IMR-90 (cell line): ENCODE results near the gene STON2. TPM values are rescaled to one million over a fixed set of nuclear protein-coding genes. Genes with fewer than 3 reads are reported as not detected.

ENCODE experiments used
- ATAC-seq: fragments of 200-7000 bp; cut with Tn5 transposase; 2 replicates; pipeline ENCODE4 v1.9.1; 2020; ENCODE audit warnings: low read depth, mild to moderate bottlenecking, moderate library complexity
- BruUV-seq: library from RNA; stranded (reverse); fragments of 400-500 nt; replicated peaks from 2 replicates; lab custom pipeline; 2021; lab: Mats Ljungman, UMichigan
- CTCF ChIA-PET: fragments of 300-600 bp; formaldehyde crosslinking; extraction: SDS; loops from one replicate; lab custom pipeline; 2021; ENCODE audit warnings: antibody characterized with exemption; lab: Yijun Ruan, JAX
- POLR2A ChIA-PET: fragments of 300-600 bp; sonication (Branson Sonifier 250); formaldehyde crosslinking; loops from one replicate; lab custom pipeline; 2022; ENCODE audit warnings: antibody characterized with exemption; ENCODE audit not compliant: unreplicated experiment; lab: Charles Lee
- DNase-seq: peaks from one replicate; pipeline ENCODE4 v3.0.0; 2013
- H2AFZ ChIP-seq: replicated peaks from 2 replicates; pipeline ENCODE3; 2013; ENCODE audit warnings: low read length, mild to moderate bottlenecking; ENCODE audit not compliant: poor library complexity
- H2AK5ac ChIP-seq: 2 replicates; pipeline ENCODE4 v1.6.1; 2013; ENCODE audit warnings: low read depth, low read length, inconsistent platforms
- H2AK9ac ChIP-seq: replicated peaks from 2 replicates; pipeline ENCODE3; 2013; ENCODE audit warnings: mild to moderate bottlenecking, low read depth, low read length, moderate library complexity; ENCODE audit not compliant: poor library complexity
- H2BK120ac ChIP-seq: 2 replicates; pipeline ENCODE4 v1.6.1; 2013; ENCODE audit warnings: low read depth, low read length, inconsistent platforms
- H2BK15ac ChIP-seq: 3 replicates; pipeline ENCODE4 v1.6.1; 2013; ENCODE audit warnings: low read depth, low read length, inconsistent platforms
- H2BK20ac ChIP-seq: 2 replicates; pipeline ENCODE4 v1.6.1; 2013; ENCODE audit warnings: low read depth, mild to moderate bottlenecking, inconsistent platforms, low read length, moderate library complexity
- H2BK5ac ChIP-seq: 2 replicates; pipeline ENCODE4 v1.6.1; 2013; ENCODE audit warnings: mild to moderate bottlenecking, low read depth, low read length, inconsistent platforms; ENCODE audit not compliant: poor library complexity, severe bottlenecking
- H3K14ac ChIP-seq: replicated peaks from 2 replicates; pipeline ENCODE4 v1.6.1; 2013; ENCODE audit warnings: low read depth, low read length, inconsistent platforms
- H3K18ac ChIP-seq: 2 replicates; pipeline ENCODE4 v1.6.1; 2013; ENCODE audit warnings: low read depth, low read length, control low read depth
- H3K23ac ChIP-seq: 2 replicates; pipeline ENCODE4 v1.6.1; 2013; ENCODE audit warnings: low read depth, low read length, inconsistent platforms
- H3K27ac ChIP-seq: 2 replicates; pipeline ENCODE4 v1.5.1; 2013; ENCODE audit warnings: mild to moderate bottlenecking, control low read depth, low read length; ENCODE audit not compliant: insufficient read depth
- H3K27me3 ChIP-seq: 2 replicates; pipeline ENCODE4 v1.6.1; 2013; ENCODE audit warnings: low read length; ENCODE audit not compliant: control insufficient read depth, insufficient read depth
- H3K36me3 ChIP-seq: 2 replicates; pipeline ENCODE4 v1.6.1; 2013; ENCODE audit warnings: low read length, mixed read lengths; ENCODE audit not compliant: control insufficient read depth, insufficient read depth
- H3K4ac ChIP-seq: 2 replicates; pipeline ENCODE4 v1.6.1; 2013; ENCODE audit warnings: low read depth, low read length, inconsistent platforms
- H3K4me1 ChIP-seq: 2 replicates; pipeline ENCODE4 v1.6.1; 2013; ENCODE audit warnings: low read length, mixed read lengths; ENCODE audit not compliant: control insufficient read depth, insufficient read depth
- H3K4me2 ChIP-seq: 2 replicates; pipeline ENCODE4 v1.6.1; 2013; ENCODE audit warnings: low read depth, mild to moderate bottlenecking, control low read depth, low read length, moderate library complexity
- H3K4me3 ChIP-seq: 2 replicates; pipeline ENCODE4 v1.5.1; 2013; ENCODE audit warnings: low read depth, mild to moderate bottlenecking, control low read depth, low read length, moderate library complexity; ENCODE audit not compliant: insufficient read depth
- H3K56ac ChIP-seq: 2 replicates; pipeline ENCODE4 v1.6.1; 2013; ENCODE audit warnings: low read length, inconsistent platforms; ENCODE audit not compliant: insufficient read depth; ENCODE audit errors: extremely low read depth
- H3K79me1 ChIP-seq, 2 experiments: 2 replicates each; pipeline ENCODE4 v1.6.1; 2013; ENCODE audit warnings: low read length in 2 of 2, inconsistent platforms in 1 of 2, low read depth in 1 of 2
- H3K9ac ChIP-seq: 2 replicates; pipeline ENCODE4 v1.6.1; 2013; ENCODE audit warnings: low read depth, low read length, control low read depth
- H3K9me1 ChIP-seq: 2 replicates; pipeline ENCODE4 v1.6.1; 2013; ENCODE audit warnings: low read length, inconsistent platforms; ENCODE audit not compliant: insufficient read depth
- H3K9me3 ChIP-seq: 2 replicates; pipeline ENCODE4 v1.6.1; 2013; ENCODE audit warnings: low read length; ENCODE audit not compliant: control insufficient read depth, insufficient read depth
- H4K20me1 ChIP-seq: 2 replicates; pipeline ENCODE4 v1.6.1; 2013; ENCODE audit warnings: low read length, inconsistent platforms; ENCODE audit not compliant: insufficient read depth
- H4K5ac ChIP-seq: 2 replicates; pipeline ENCODE4 v1.6.1; 2013; ENCODE audit warnings: mild to moderate bottlenecking, low read depth, low read length, control low read depth
- H4K8ac ChIP-seq, 2 experiments: 2 replicates each; pipeline ENCODE4 v1.6.1; 2013; ENCODE audit warnings: low read depth in 2 of 2, low read length in 2 of 2, control low read depth in 1 of 2, inconsistent platforms in 1 of 2
- H4K91ac ChIP-seq: 2 replicates; pipeline ENCODE4 v1.6.1; 2013; ENCODE audit warnings: low read depth, low read length, inconsistent platforms; ENCODE audit not compliant: insufficient read depth
- BHLHE40 ChIP-seq: fragments of 150-350 bp; IDR thresholded peaks from 2 replicates; pipeline ENCODE4 v1.6.1; 2016; ENCODE audit warnings: mild to moderate bottlenecking, low read depth, low read length
- MXI1 ChIP-seq: IDR thresholded peaks from 2 replicates; pipeline ENCODE4 v1.6.1; 2012; ENCODE audit warnings: low read depth, mild to moderate bottlenecking, low read length, moderate library complexity, borderline replicate concordance
- NFE2L2 ChIP-seq: fragments of 150-350 bp; IDR thresholded peaks from 2 replicates; pipeline ENCODE4 v1.6.1; 2016; ENCODE audit warnings: low read depth, mild to moderate bottlenecking, low read length
- WGBS, 2 experiments: methylation state at CpG; one replicate each; pipeline versions ENCODE4 v1.1.5 to v1.1.7; 2013; ENCODE audit warnings: missing lambda C conversion rate in 2 of 2; ENCODE audit not compliant: insufficient read length in 1 of 2; ENCODE audit errors: extremely low coverage in 2 of 2; 5-methylcytosine and 5-hydroxymethylcytosine counted together
- dilution Hi-C: fragments of 300-500 bp; cut with HindIII; formaldehyde crosslinking; loops from one replicate; pipeline ENCODE4 v1.14.3; 2018; ENCODE audit warnings: low sequenced_read_pairs; ENCODE audit not compliant: unreplicated experiment
- in situ Hi-C: fragments of 300-500 bp; cut with MboI; formaldehyde crosslinking; loops from 3 replicates; pipeline ENCODE4 v1.14.3; 2019; ENCODE audit warnings: low sequenced_read_pairs, inconsistent platforms, mixed read lengths
- intact Hi-C: fragments of 100-400 bp; cut with micrococcal nuclease; formaldehyde crosslinking; loops from 2 replicates; pipeline ENCODE4 v1.10.0; 2022
- polyA plus RNA-seq, 3 experiments: library from polyadenylated mRNA; depleted of rRNA; stranded (reverse); fragments of >200 nt; gene quantifications; 2 replicates each; pipeline ENCODE4 v1.2.3, GENCODE V29; 2012; ENCODE audit warnings: low replicate concordance in 1 of 3
- total RNA-seq: library from RNA; depleted of rRNA; stranded (reverse); fragments of >200 nt; gene quantifications from 2 replicates; pipeline ENCODE4 v1.2.3, GENCODE V29; 2012

The STON2 gene
- total and polyA plus RNA-seq, 2 of the 4 experiments (the other 2 are of a cell fraction) = not detected

DNA sequence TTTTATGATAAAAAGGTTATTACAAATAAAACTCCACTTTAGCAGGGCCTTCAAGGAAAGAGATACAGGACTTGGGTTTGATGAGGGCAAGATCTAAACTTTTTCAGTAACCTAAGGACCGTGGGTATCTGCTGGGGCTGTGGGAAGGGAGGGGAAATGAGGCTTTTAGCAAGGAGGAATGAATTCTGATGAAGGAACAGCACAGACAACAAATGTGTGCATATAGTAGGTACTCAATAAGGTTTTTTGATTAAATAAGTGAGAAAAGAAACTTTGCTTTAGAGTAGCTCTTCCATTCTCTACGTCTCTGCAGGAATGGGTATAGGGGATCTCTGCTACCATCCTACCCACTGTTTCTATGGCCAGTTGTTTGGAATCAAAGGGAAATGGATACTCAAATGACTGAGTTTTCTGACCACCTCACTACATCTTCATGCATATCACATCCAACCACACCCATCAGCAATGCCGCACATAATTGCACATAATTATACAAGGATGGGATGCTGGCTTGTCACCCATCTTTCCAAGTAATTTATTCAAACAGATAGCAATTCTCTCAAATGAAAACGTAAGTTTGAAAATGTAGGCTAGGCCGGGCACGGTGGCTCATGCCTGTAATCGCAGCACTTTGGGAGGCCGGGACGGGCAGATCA, 119.9 kb downstream of the STON2 start:
- H3K27me3 ChIP-seq = no peaks in the 10 kb centered on the region
- no peak for TF ChIP-seq NFE2L2
- no peak for TF ChIP-seq BHLHE40
- no peak for TF ChIP-seq MXI1
- no peak overlapping the region for H3K4ac ChIP-seq
- H3K23ac ChIP-seq = no peak overlapping the region
- WGBS, 2 experiments = 33% methylated on average over 1 of the region's 9 CpGs; no CpG with 5 or more reads in 1 of the 2 experiments
- no peak overlapping the region for H4K5ac ChIP-seq
- no peak overlapping the region for H3K27ac ChIP-seq
- H4K20me1 ChIP-seq = no peaks in the 10 kb centered on the region
- ChIA-PET CTCF (no interaction called here), POLR2A (no interaction called here)
- H3K9me3 ChIP-seq = no peaks in the 10 kb centered on the region
- no peak overlapping the region for H3K4me3 ChIP-seq
- DNase-seq (no peak), ATAC-seq (no peak)
- no peak overlapping the region for H4K8ac ChIP-seq
- no peaks in the 10 kb centered on the region for H3K4me1 ChIP-seq
- no peak overlapping the region for H3K9ac ChIP-seq
- no peak overlapping the region for H3K4me2 ChIP-seq
- no peak overlapping the region for H2AK9ac ChIP-seq
- no peak overlapping the region for H2AK5ac ChIP-seq
- no peak overlapping the region for H2BK5ac ChIP-seq
- no peak overlapping the region for H4K91ac ChIP-seq
- no peak overlapping the region for H2BK20ac ChIP-seq
- H3K18ac ChIP-seq = no peak overlapping the region
- no peak overlapping the region for H2BK120ac ChIP-seq
- H3K56ac ChIP-seq = no peak overlapping the region
- H3K14ac ChIP-seq = no peak overlapping the region
- intact Hi-C loops = no loop called here
- H3K9me1 ChIP-seq = no peaks in the 10 kb centered on the region
- in situ Hi-C loops = no loop called here
- no peak overlapping the region for H2AFZ ChIP-seq
- dilution Hi-C loops = no loop called here
- no TSS peak for BruUV-seq
- H3K79me1 ChIP-seq = no peaks in the 10 kb centered on the region
- no peak overlapping the region for H2BK15ac ChIP-seq
- H3K36me3 ChIP-seq = no peaks in the 10 kb centered on the region
